Fibroblast of lung (primary cell): ENCODE results near the gene ADAM10. TPM values are rescaled to one million over a fixed set of nuclear protein-coding genes. Genes with fewer than 3 reads are reported as not detected.

Experiments used
- DNase-seq, 2 donors: peaks; one replicate each; pipeline versions ENCODE4 v3.0.0 to v3.0.0-alpha.2; 2010; ENCODE audit warnings: low read depth in 2 of 2
- H2AFZ ChIP-seq: 2 replicates; pipeline ENCODE4 v1.5.1; 2012; ENCODE audit warnings: low read length, control low read depth, inconsistent platforms
- H3K27ac ChIP-seq: 2 replicates; pipeline ENCODE4 v1.5.1; 2011; ENCODE audit warnings: low read length, control low read depth; ENCODE audit not compliant: insufficient read depth
- H3K27me3 ChIP-seq: 2 replicates; pipeline ENCODE4 v1.5.1; 2011; ENCODE audit warnings: mild to moderate bottlenecking, low read length; ENCODE audit not compliant: control insufficient read depth, insufficient read depth
- H3K36me3 ChIP-seq: 2 replicates; pipeline ENCODE4 v1.5.1; 2011; ENCODE audit warnings: low read length; ENCODE audit not compliant: control insufficient read depth, insufficient read depth
- H3K4me1 ChIP-seq: 2 replicates; pipeline ENCODE4 v1.5.1; 2011; ENCODE audit warnings: low read length; ENCODE audit not compliant: control insufficient read depth, insufficient read depth; ENCODE audit errors: extremely low read depth
- H3K4me2 ChIP-seq: 2 replicates; pipeline ENCODE4 v1.5.1; 2011; ENCODE audit warnings: low read length, control low read depth; ENCODE audit not compliant: insufficient read depth; ENCODE audit errors: extremely low read depth
- H3K4me3 ChIP-seq, 4 experiments: fragments of 200-600 bp in 1 of 4; sonication (generic) in 1 of 4; replicated peaks in 1 of 4; 2 replicates each; pipeline ENCODE4 v1.5.1; 2011 to 2016; ENCODE audit warnings: low read length in 4 of 4, low read depth in 3 of 4, mild to moderate bottlenecking in 3 of 4, control low read depth in 2 of 4, inconsistent platforms in 1 of 4, mixed read lengths in 1 of 4; ENCODE audit not compliant: insufficient read depth in 1 of 4; ENCODE audit errors: control extremely low read depth in 1 of 4
- H3K79me2 ChIP-seq: 2 replicates; pipeline ENCODE4 v1.5.1; 2012; ENCODE audit warnings: mild to moderate bottlenecking, low read length, inconsistent platforms; ENCODE audit not compliant: control insufficient read depth, insufficient read depth
- H3K9ac ChIP-seq: 2 replicates; pipeline ENCODE4 v1.5.1; 2011; ENCODE audit warnings: mild to moderate bottlenecking, low read length, control low read depth; ENCODE audit not compliant: insufficient read depth
- H3K9me3 ChIP-seq: 2 replicates; pipeline ENCODE4 v1.5.1; 2012; ENCODE audit warnings: low read depth, low read length; ENCODE audit not compliant: control insufficient read depth, insufficient read depth
- H4K20me1 ChIP-seq: 2 replicates; pipeline ENCODE4 v1.5.1; 2011; ENCODE audit warnings: low read length; ENCODE audit not compliant: control insufficient read depth, insufficient read depth; ENCODE audit errors: extremely low read depth
- CTCF ChIP-seq, 2 donors: IDR thresholded peaks in 1 of 2; conservative IDR thresholded peaks in 1 of 2; 1 replicate in 1 of 2; 2 replicates in 1 of 2; pipeline ENCODE4 v1.5.1; 2011 to 2012; ENCODE audit warnings: low read length in 2 of 2, control low read depth in 1 of 2, inconsistent platforms in 1 of 2, low read depth in 1 of 2, mild to moderate bottlenecking in 1 of 2
- EZH2 ChIP-seq: IDR thresholded peaks from 2 replicates; pipeline ENCODE4 v1.5.1; 2012; ENCODE audit warnings: low read length, control low read depth, mild to moderate bottlenecking; ENCODE audit errors: missing control alignments
- polyA plus RNA-seq, 2 donors: library from polyadenylated mRNA; depleted of rRNA in 1 of 2; stranded (reverse) in 1 of 2; unstranded in 1 of 2; fragments of >200 nt; gene quantifications; 2 replicates each; pipeline ENCODE4 v1.2.1, GENCODE V29; 2011 to 2012; ENCODE audit warnings: missing spikeins in 1 of 2
- total RNA-seq: library from RNA; depleted of rRNA; stranded (reverse); fragments of >200 nt; gene quantifications from 2 replicates; pipeline ENCODE4 v1.2.1, GENCODE V29; 2014

ADAM10 gene
- total and polyA plus RNA-seq, 2 donors (not counting 1 experiment from before 2014, with no cell fraction given) = 224 to 318 TPM

- Histone ChIP-seq H3K4me1 (no peaks in the 10 kb centered on the region), H3K4me2 (no peak overlapping the region), H3K27ac (no peak overlapping the region), H3K36me3 (peaks cover 1% of the 10 kb centered on the region), H3K9me3 (no peaks in the 10 kb centered on the region), H4K20me1 (no peaks in the 10 kb centered on the region), H3K27me3 (no peaks in the 10 kb centered on the region), H3K4me3 (no peak overlapping the region), H3K79me2 (peaks cover 14% of the 10 kb centered on the region), H2AFZ (no peak overlapping the region), H3K9ac (no peak overlapping the region)
- DNase-seq = peak in 1 of 2 donors; percentile 41
- no peak for TF ChIP-seq CTCF (conservative IDR thresholded peaks at IDR 0.05 in 1 of 2, IDR thresholded peaks at IDR 0.05 in 1 of 2; ENCODE audit: low read depth in 1 of 2, low read length in 2 of 2)
- TF ChIP-seq EZH2 = no peak
Observed at GRCh38 chr15:58710701-58711100, 38.8 kb downstream of the ADAM10 start.

DNA sequence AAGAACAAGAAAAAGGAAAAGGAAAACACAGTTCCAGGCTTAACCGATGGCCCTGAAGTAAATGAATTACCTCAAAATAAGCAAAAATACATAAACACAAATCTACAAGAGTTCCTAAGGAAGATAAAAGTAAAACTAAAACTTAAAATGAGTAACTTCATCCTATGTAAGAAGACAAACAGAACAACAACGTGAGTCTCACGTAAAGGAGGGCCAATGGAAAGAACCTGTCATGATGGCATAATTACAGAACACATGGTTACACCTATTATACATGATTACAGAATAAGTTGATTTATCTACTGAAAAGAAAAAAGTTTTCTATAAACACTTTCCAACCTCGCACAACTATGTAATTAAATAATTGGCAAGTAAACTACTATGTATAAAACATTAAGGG lies 42.1 kb downstream of the ADAM10 start:
- Histone ChIP-seq H3K27ac (no peak overlapping the region), H3K4me3 (no peak overlapping the region), H3K36me3 (no peaks in the 10 kb centered on the region), H4K20me1 (no peaks in the 10 kb centered on the region), H3K9me3 (no peaks in the 10 kb centered on the region), H3K79me2 (peaks cover 19% of the 10 kb centered on the region), H3K9ac (no peak overlapping the region), H3K4me2 (no peak overlapping the region), H2AFZ (no peak overlapping the region), H3K27me3 (no peaks in the 10 kb centered on the region), H3K4me1 (no peaks in the 10 kb centered on the region)
- no peak for DNase-seq
- TF ChIP-seq EZH2 (no peak), CTCF (conservative IDR thresholded peaks at IDR 0.05 in 1 of 2, IDR thresholded peaks at IDR 0.05 in 1 of 2; ENCODE audit: low read depth in 1 of 2, low read length in 2 of 2) (no peak)

GRCh38 chr15:58705105-58705504 lies 44.4 kb downstream of the ADAM10 start:
- H3K36me3 ChIP-seq = no peaks in the 10 kb centered on the region
- TF ChIP-seq CTCF (conservative IDR thresholded peaks at IDR 0.05 in 1 of 2, IDR thresholded peaks at IDR 0.05 in 1 of 2; ENCODE audit: low read depth in 1 of 2, low read length in 2 of 2) (no peak), EZH2 (no peak)
- H3K27ac ChIP-seq = no peak overlapping the region
- H3K9ac ChIP-seq = no peak overlapping the region
- no peaks in the 10 kb centered on the region for H3K9me3 ChIP-seq
- peaks cover 28% of the 10 kb centered on the region for H3K79me2 ChIP-seq
- DNase-seq = no peak
- no peaks in the 10 kb centered on the region for H3K4me1 ChIP-seq
- H3K4me2 ChIP-seq = no peak overlapping the region
- H3K4me3 ChIP-seq = no peak overlapping the region
- no peak overlapping the region for H2AFZ ChIP-seq
- no peaks in the 10 kb centered on the region for H3K27me3 ChIP-seq
- no peaks in the 10 kb centered on the region for H4K20me1 ChIP-seq
